T-helper 2 cell treated with Interferon-gamma antibody and Interleukin-4, amounts not matched to agents 5 μg/mL and 100 μg/mL, for 36 hours (primary cell): ENCODE measurements around the gene UBXN10.

Experiments
- DNase-seq: peaks from one replicate; pipeline ENCODE4 v3.0.0; 2021; ENCODE audit warnings: low spot score
- H3K27ac Mint-ChIP-seq: one replicate; pipeline ENCODE4 v1.8.0; 2021; ENCODE audit warnings: mild to moderate bottlenecking, mixed read lengths
- H3K27me3 Mint-ChIP-seq: one replicate; pipeline ENCODE4 v1.8.0; 2021; ENCODE audit warnings: low read depth, mixed read lengths
- H3K36me3 Mint-ChIP-seq: one replicate; pipeline ENCODE4 v1.8.0; 2021; ENCODE audit warnings: low read depth, mixed read lengths
- H3K4me1 Mint-ChIP-seq: one replicate; pipeline ENCODE4 v1.8.0; 2021; ENCODE audit warnings: low read depth, mixed read lengths
- H3K4me3 Mint-ChIP-seq: one replicate; pipeline ENCODE4 v1.8.0; 2022; ENCODE audit warnings: mild to moderate bottlenecking, moderate library complexity, mixed read lengths
- H3K9me3 Mint-ChIP-seq: one replicate; pipeline ENCODE4 v1.8.0; 2021; ENCODE audit warnings: mixed read lengths

UBXN10 gene

DNA sequence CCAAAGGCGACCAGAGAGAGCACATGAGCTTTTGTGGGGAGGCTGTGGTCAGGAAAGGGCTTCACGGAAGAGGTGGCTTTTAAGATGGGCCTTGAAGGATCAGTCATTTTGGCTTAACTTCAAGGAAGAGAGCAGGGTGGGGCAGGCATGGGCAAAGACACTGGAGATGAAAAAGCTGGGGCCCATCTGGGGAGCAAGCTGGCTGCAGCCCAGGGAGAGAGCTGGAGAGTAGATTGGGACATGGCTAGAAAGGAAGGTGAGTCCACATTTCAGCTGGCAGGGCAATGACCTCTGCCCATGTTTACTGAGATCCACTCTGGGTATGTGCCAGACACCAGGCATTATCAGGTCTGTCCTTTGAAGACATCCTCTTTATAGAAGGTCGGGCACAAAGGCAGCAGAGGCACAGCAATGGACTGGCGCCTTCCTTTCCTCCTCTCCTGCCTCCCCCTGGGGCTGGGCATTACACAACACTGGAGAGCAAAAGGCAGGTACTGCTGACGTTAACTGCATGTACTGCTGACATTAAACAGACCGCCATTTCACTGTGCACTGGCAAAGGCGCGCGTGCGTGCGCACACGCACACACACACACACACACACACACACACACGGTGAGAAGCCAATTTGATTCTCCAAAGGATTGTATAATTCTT, 2.2 kb upstream of the UBXN10 start:
- no peak overlapping the region for H3K4me3 Mint-ChIP-seq

DNA sequence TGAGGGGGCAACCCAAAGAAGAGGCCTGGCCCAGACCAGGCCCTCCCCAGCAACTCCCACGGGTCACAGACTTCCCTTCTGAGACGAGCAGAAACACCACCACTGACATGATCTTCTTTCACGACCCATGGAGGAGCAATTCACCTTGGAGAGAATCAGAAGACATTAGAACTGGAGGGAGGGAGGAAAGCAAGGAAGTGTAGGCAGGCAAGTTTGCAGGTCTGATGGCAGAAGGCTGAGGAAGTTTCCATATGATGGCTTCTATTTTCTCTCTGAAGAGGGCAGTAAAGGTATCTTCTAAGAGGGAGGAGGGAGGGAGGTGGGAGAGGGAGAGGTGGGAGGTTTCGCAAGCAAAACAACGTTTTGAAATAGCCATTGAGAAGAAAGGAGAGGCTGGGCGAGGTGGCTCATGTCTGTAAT, 1.4 kb upstream of the UBXN10 start:
- H3K27me3 Mint-ChIP-seq, result peaks cover 36% of the 10 kb centered on the region
- H3K36me3 Mint-ChIP-seq, result peaks cover 2% of the 10 kb centered on the region
- no peak for DNase-seq
- peak overlapping the region; percentile 46 for H3K27ac Mint-ChIP-seq
- peaks cover 10% of the 10 kb centered on the region for H3K9me3 Mint-ChIP-seq
- H3K4me1 Mint-ChIP-seq, result peaks cover 43% of the 10 kb centered on the region
- H3K4me3 Mint-ChIP-seq, result peak overlapping the region; percentile 74

More for the DNA sequence above, 2.2 kb upstream of the UBXN10 start:
- H3K9me3 Mint-ChIP-seq, result peaks cover 14% of the 10 kb centered on the region
- H3K27ac Mint-ChIP-seq, result no peak overlapping the region
- H3K27me3 Mint-ChIP-seq, result peaks cover 33% of the 10 kb centered on the region
- DNase-seq, result no peak
- H3K36me3 Mint-ChIP-seq, result peaks cover 2% of the 10 kb centered on the region
- peaks cover 43% of the 10 kb centered on the region for H3K4me1 Mint-ChIP-seq

DNA sequence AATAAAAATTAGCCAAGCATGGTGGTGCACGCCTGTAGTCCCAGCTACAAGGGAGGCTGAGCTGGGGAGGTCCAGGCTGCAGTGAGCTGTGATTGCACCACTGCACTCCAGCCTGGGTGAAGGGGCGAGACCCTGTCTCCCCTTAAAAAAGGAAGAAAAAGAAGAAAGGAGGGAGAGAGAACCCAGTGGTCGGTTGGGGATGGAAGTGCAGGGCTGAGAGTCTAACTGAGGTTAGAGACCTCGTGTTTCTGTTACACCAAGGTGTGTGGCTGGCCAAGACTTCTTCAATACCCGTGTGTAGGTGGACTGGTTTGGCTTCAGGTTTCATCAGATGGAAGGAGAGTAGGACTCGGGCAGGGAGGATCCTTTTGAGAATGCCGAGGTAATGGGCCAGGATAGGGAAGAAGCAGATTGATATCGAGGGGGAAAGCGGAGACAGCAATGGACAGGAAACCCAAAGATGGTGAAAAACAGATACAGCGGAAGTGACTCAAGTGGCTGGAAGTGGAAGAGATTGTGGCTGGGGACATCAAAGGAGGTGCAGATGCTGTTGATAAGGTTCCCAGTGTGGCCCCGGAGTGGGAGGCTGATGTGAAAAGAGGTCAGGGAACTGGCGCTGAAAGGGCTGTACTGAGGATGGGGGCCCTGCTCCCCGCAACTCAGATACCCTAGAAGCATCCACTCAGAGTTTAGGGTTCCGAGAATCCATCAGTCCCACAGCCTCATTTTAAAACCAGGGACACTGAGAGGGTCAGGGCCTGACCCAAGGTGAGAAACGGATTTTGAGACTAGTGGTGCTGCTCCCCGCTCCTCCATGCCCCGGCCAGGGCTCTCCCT, 681 bp upstream of the UBXN10 start:
- Mint-ChIP-seq H3K36me3 (no peaks in the 10 kb centered on the region), H3K9me3 (peaks cover 2% of the 10 kb centered on the region), H3K4me1 (peaks cover 43% of the 10 kb centered on the region), H3K4me3 (peak overlapping the region; percentile 74), H3K27me3 (peaks cover 34% of the 10 kb centered on the region), H3K27ac (peak overlapping the region; percentile 75)
- peak; percentile 82 for DNase-seq

DNA sequence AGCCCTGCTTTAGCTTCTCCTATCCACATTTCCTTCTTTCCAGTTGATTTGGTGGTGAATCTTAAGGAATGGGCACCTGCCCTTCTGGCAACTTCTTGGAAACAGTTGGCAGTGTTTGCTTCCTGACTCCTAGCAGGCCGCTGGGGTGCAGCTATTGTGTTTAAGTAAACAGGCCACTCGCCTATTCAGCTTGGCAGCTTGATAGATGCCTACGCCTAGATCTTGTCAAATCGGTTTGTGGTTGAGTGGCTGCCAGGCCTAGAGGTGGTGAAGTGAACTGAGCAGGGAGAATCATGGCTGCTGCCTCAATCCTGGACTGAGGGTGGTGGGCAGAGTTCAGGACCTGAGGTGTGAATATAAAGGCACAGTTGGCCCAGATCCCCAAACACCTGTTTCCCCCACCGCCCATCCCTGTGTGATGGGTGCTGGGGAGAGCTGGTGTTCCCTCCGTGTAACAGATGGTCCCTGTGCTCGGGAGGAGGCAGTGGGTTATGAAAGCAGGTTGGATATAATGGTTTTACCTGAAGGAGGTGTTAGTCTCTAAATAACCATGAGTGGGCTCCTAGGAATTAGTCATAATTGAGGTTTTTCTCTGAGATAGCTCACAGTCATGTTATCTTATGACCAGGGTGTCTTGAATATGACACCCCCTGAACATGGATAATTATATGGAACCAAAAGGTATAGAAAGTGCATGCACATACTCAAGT, 1.4 kb downstream of the UBXN10 start:
- DNase-seq, result peak; percentile 19
- Mint-ChIP-seq H3K4me3 (peak overlapping the region; percentile 54), H3K36me3 (no peaks in the 10 kb centered on the region), H3K9me3 (no peaks in the 10 kb centered on the region), H3K27me3 (peaks cover 39% of the 10 kb centered on the region), H3K4me1 (peaks cover 43% of the 10 kb centered on the region), H3K27ac (peak overlapping the region; percentile 60)

DNA sequence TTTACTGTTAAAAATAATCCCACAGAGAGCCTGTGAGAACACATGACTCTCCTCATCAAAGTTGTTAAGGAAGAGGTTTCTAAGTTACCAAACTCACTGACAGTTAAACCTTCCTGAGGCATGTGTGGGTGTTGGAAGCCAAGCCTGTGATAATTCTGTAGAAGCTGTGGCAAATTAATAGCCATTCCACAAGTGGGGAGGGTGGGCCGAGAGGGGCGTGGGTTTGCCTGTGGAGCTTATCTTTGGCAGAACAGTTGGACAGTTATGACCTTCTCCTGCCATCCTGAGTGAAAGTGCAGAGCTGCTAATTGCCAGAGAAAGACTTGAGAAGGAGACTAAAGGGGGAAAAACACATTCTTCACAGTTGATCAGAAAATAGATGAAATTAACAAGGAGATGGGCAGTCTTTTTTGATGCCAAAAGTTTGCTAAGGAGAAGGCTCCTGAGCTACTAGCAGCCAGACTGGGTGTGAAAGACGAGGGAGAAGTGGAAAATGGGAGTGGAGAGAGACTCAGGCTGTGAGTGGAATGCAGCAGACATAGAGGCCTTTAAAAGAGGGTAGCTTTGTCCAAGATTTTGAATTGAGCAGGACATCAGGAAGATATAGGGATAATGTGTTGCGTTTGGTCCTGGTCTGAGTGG, 2.0 kb downstream of the UBXN10 start:
- H3K4me3 Mint-ChIP-seq, result peak overlapping the region; percentile 5
- H3K36me3 Mint-ChIP-seq, result no peaks in the 10 kb centered on the region
- DNase-seq, result no peak
- peaks cover 46% of the 10 kb centered on the region for H3K27me3 Mint-ChIP-seq
- H3K9me3 Mint-ChIP-seq, result no peaks in the 10 kb centered on the region
- no peak overlapping the region for H3K27ac Mint-ChIP-seq
- H3K4me1 Mint-ChIP-seq, result peaks cover 43% of the 10 kb centered on the region

DNA sequence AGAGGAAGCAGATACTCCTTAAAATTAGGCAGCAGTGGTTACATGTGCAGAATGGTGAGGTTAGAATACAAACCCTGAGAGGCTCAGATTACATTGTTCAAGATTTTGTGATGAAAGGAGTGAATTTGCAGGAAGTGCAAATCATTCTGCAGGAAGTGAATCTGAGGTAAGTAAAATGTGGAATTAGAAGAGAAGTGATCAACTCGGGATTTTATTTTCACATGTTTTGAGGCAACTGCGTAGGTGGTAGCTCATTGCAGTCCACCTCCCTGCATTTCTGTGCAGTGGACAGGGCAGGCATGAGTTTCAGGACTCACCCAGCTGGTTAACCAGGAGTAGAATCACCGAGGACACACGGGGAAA, 2.5 kb downstream of the UBXN10 start:
- Mint-ChIP-seq H3K36me3 (no peaks in the 10 kb centered on the region), H3K27me3 (peaks cover 47% of the 10 kb centered on the region), H3K9me3 (no peaks in the 10 kb centered on the region), H3K27ac (no peak overlapping the region), H3K4me3 (peak overlapping the region; percentile 5), H3K4me1 (peaks cover 41% of the 10 kb centered on the region)
- no peak for DNase-seq

DNA sequence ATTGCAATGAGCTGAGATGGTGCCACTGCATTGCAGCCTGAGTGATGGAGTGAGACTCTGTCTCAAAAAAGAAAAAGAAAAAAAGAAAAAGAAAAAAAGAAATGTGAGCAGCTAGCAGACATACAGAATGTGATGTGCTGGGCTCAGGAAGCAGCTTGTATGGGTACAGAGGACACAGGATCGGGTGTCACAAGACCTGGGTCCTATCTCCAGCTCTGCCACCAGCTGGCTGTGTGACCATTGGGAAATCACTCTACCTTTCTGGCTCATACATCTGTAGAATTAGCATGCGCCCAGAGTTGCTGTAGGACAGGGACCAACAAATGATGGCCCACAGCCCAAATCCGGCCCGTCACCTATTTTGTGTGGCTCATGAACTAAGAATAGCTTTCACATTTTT, 3.8 kb downstream of the UBXN10 start:
- no peaks in the 10 kb centered on the region for H3K36me3 Mint-ChIP-seq
- no peak overlapping the region for H3K27ac Mint-ChIP-seq
- H3K4me1 Mint-ChIP-seq, result peaks cover 29% of the 10 kb centered on the region
- no peak for DNase-seq
- H3K9me3 Mint-ChIP-seq, result no peaks in the 10 kb centered on the region
- peaks cover 46% of the 10 kb centered on the region for H3K27me3 Mint-ChIP-seq
- H3K4me3 Mint-ChIP-seq, result no peak overlapping the region

DNA sequence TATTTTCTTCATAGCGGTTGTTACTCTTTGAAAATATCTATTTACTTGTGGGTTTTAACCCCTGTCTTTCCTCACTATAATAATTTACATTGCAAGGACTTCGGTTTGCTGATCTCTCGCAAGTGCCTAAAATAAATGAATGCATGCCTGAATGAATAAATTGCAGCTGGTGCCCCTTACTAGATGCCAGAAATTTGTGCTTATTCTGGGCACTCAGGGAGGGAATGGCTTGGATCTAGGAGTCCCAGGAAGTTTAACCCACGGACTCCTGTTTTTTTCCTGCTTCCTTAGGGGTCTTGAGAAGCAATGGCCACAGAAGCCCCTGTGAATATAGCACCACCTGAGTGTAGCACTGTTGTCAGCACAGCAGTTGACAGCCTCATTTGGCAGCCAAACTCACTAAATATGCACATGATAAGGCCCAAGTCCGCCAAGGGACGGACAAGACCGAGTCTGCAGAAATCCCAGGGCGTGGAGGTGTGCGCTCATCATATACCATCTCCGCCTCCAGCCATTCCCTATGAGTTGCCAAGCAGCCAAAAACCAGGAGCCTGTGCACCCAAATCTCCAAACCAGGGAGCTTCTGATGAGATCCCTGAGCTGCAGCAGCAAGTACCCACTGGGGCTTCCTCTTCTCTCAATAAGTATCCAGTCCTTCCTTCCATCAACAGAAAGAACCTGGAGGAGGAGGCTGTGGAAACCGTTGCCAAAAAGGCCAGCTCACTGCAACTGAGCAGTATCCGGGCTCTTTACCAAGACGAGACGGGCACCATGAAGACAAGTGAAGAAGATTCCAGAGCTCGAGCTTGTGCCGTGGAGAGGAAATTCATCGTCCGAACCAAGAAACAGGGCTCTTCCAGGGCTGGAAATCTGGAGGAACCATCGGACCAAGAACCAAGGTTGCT, 4.6 kb downstream of the UBXN10 start:
- Mint-ChIP-seq H3K36me3 (no peaks in the 10 kb centered on the region), H3K9me3 (no peaks in the 10 kb centered on the region), H3K4me3 (no peak overlapping the region), H3K27ac (no peak overlapping the region), H3K27me3 (peaks cover 51% of the 10 kb centered on the region), H3K4me1 (peaks cover 26% of the 10 kb centered on the region)
- DNase-seq, result no peak

DNA sequence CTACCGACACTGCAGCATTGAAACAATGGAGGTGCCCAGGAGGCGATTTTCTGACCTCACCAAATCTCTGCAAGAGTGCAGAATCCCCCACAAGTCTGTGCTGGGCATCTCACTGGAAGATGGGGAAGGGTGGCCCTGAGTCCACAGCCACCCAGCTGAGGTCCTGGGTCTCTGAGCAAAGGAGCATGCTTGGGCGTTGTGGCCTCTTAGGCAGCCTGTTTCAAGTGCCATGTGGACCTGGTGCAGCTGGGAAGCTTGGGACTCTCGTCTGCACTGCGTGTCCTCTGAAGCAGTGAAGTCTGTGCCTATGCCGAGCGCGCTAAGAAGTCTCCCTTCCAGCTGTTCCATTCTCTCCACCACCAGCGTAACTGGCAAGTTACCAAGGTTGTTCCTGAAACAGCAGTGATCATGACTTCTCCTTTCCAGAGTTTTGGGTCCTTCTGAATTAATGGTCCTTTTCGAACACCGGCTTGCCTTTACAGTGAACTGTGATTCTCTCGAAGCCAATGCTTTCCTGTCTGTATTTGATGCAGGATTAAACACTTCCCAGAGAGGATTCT, 5.5 kb downstream of the UBXN10 start:
- Mint-ChIP-seq H3K4me1 (peaks cover 23% of the 10 kb centered on the region), H3K36me3 (no peaks in the 10 kb centered on the region), H3K27me3 (peaks cover 51% of the 10 kb centered on the region), H3K4me3 (no peak overlapping the region), H3K9me3 (no peaks in the 10 kb centered on the region), H3K27ac (no peak overlapping the region)
- no peak for DNase-seq

DNA sequence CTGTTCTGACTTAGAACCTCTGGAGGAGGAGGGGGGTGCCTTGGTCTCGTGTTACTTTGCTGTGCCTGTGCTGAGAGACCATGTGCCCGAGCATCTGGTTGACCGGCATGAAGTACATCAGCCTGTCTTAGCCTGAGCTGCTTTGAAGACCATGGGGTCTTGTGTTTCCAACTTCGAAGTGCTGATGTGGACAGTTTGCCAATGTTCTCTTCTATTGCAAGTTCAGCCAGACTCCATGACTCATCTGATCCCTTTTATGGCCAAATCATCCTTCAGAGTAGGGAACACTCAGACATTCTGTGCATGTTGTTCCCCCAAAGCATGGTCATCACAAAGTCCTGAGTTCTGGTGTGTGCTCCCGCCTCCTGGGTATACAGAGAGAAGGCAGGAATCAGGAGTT, 6.5 kb downstream of the UBXN10 start:
- H3K4me1 Mint-ChIP-seq, result peaks cover 15% of the 10 kb centered on the region
- H3K36me3 Mint-ChIP-seq, result no peaks in the 10 kb centered on the region
- no peak overlapping the region for H3K27ac Mint-ChIP-seq
- peaks cover 50% of the 10 kb centered on the region for H3K27me3 Mint-ChIP-seq
- no peak for DNase-seq
- H3K9me3 Mint-ChIP-seq, result no peaks in the 10 kb centered on the region
- no peak overlapping the region for H3K4me3 Mint-ChIP-seq

DNA sequence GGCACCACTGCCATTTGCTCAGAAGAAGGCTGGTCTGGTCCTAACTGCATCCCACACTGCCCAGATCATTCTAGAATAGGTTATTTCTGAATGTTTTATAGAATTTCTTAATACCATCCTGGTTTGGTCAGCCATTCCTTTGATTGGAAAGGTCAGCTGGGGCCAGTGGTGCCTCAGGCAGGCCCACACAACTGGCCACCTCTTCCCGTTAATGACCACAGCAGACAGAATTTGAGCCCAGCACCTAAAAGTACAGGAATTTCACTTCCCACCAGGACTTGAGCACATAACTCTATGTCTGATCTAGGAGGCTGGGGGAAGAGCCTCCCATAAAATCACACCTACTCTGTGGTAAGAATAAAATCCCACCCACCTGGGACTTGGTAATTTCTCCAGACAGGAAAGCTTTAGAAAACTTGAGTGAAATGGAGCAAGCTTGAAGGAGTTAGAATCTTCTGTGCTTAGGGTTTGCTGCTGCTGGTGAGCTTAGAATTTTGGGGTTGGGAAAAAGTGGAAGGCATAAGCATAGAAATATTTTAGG, 7.0 kb downstream of the UBXN10 start:
- Mint-ChIP-seq H3K4me3 (no peak overlapping the region), H3K4me1 (peaks cover 9% of the 10 kb centered on the region), H3K36me3 (no peaks in the 10 kb centered on the region), H3K27ac (no peak overlapping the region), H3K27me3 (peaks cover 51% of the 10 kb centered on the region), H3K9me3 (no peaks in the 10 kb centered on the region)
- no peak for DNase-seq

DNA sequence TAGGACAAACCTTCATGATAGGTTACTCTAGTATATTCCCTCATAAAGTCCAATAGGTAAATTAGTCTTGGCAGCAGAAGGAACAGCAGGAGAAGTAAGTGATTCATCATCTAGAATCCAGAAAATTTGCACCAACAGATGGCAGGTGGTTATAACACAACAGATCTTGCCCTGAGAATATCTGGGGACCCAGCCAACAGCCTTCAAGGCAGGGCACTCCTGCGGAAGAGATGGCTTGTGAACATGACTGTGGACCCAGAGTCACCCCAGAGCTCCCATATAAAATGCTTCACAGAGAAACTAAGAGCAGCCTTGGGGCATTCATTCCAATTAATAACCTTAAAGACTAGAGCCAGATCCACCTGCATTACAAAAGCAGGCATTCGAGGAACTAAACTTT, 8.3 kb downstream of the UBXN10 start:
- Mint-ChIP-seq H3K4me3 (no peak overlapping the region), H3K27me3 (peaks cover 42% of the 10 kb centered on the region), H3K36me3 (no peaks in the 10 kb centered on the region), H3K27ac (no peak overlapping the region), H3K9me3 (no peaks in the 10 kb centered on the region), H3K4me1 (peaks cover 2% of the 10 kb centered on the region)
- DNase-seq, result no peak
